Progenitor cell of endocrine pancreas (in vitro differentiated cells): Measurements from ENCODE around the gene LENG9. TPM values are rescaled to one million over a fixed set of nuclear protein-coding genes. Genes with fewer than 3 reads are reported as not detected.
"Not testable (repeated sequence)": the region's sequence is repeated elsewhere in the genome, so short reads cannot be mapped to it uniquely, and the experiment has no call there.

Source experiments
- DNase-seq: peaks from one replicate; pipeline ENCODE4 v3.0.0; 2021; ENCODE audit warnings: low spot score; ENCODE audit not compliant: unreplicated experiment
- H3K27ac Mint-ChIP-seq: 2 replicates; pipeline ENCODE4 v1.8.0; 2021; ENCODE audit warnings: mild to moderate bottlenecking, moderate library complexity, mixed read lengths
- H3K27me3 Mint-ChIP-seq: 2 replicates; pipeline ENCODE4 v1.8.0; 2021; ENCODE audit warnings: mixed read lengths
- H3K36me3 Mint-ChIP-seq: 2 replicates; pipeline ENCODE4 v1.8.0; 2022; ENCODE audit warnings: mixed read lengths; ENCODE audit not compliant: insufficient read depth
- H3K4me1 Mint-ChIP-seq: 2 replicates; pipeline ENCODE4 v1.8.0; 2021; ENCODE audit warnings: low read depth, mixed read lengths
- H3K4me3 Mint-ChIP-seq: 2 replicates; pipeline ENCODE4 v1.8.0; 2021; ENCODE audit warnings: low read depth, mild to moderate bottlenecking, moderate library complexity, mixed read lengths
- H3K9me3 Mint-ChIP-seq: 2 replicates; pipeline ENCODE4 v1.8.0; 2021; ENCODE audit warnings: low read depth, mixed read lengths
- total RNA-seq: library from RNA; stranded (reverse); gene quantifications from 2 replicates; pipeline ENCODE4 v1.2.1, GENCODE V29; 2021
- TF ChIP-seq, protein P1 (sequence below): fragments of 200-600 bp; sonication (generic); IDR thresholded peaks from one replicate; pipeline ENCODE4 v1.5.0; 2021; ENCODE audit warnings: antibody characterized with exemption, mild to moderate bottlenecking; ENCODE audit not compliant: unreplicated experiment

LENG9 gene
- total RNA-seq, 1 donor from 2014 or later = 0.72 TPM

DNA sequence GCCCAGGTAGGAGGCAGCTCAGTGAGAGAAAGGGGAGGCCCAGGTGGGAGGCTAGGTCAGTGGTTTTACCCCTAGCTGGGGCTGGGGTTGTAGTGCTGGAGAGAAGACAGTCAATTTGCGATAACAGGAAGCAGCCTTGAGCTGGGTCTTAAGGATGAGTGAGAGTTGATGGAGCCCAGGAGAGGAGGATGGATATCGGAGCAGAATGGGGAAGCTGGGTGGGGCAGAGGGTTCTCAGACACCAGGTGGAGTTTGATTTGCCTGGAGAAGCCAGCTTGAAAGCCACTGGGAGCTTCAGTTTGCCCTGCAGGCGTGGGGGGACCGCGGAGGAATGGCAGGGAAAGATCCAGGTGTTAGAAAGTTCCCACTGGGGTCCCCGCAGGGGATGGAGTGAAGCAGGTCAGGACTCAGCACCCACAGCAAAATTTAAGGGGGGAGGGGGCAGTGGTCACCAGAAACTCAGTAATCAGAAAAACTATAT lies 10.4 kb upstream of the LENG9 start:
- Mint-ChIP-seq H3K27me3 (peaks cover 53% of the 10 kb centered on the region), H3K4me1 (peaks cover 4% of the 10 kb centered on the region), H3K4me3 (no peak overlapping the region), H3K9me3 (no peaks in the 10 kb centered on the region), H3K27ac (no peak overlapping the region), H3K36me3 (no peaks in the 10 kb centered on the region)
- TF ChIP-seq, protein P1, sequence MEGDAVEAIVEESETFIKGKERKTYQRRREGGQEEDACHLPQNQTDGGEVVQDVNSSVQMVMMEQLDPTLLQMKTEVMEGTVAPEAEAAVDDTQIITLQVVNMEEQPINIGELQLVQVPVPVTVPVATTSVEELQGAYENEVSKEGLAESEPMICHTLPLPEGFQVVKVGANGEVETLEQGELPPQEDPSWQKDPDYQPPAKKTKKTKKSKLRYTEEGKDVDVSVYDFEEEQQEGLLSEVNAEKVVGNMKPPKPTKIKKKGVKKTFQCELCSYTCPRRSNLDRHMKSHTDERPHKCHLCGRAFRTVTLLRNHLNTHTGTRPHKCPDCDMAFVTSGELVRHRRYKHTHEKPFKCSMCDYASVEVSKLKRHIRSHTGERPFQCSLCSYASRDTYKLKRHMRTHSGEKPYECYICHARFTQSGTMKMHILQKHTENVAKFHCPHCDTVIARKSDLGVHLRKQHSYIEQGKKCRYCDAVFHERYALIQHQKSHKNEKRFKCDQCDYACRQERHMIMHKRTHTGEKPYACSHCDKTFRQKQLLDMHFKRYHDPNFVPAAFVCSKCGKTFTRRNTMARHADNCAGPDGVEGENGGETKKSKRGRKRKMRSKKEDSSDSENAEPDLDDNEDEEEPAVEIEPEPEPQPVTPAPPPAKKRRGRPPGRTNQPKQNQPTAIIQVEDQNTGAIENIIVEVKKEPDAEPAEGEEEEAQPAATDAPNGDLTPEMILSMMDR = no peak
- DNase-seq = no peak

GRCh38 chr19:54473071-54473891 lies 9.7 kb upstream of the LENG9 start, which contains the start of gene CDC42EP5:
TSS of gene CDC42EP5 (minus strand) at chr19:54473296. CDS start at chr19:54465547, 7,749 bp downstream.
- DNase-seq = no peak
- Mint-ChIP-seq H3K36me3 (no peaks in the 10 kb centered on the region), H3K4me1 (peaks cover 4% of the 10 kb centered on the region), H3K27ac (no peak within 1 kb of the TSS), H3K9me3 (no peaks in the 10 kb centered on the region), H3K4me3 (peak within 1 kb of the TSS; percentile 32), H3K27me3 (peaks cover 55% of the 10 kb centered on the region)
- TF ChIP-seq, protein P1 = no peak

DNA sequence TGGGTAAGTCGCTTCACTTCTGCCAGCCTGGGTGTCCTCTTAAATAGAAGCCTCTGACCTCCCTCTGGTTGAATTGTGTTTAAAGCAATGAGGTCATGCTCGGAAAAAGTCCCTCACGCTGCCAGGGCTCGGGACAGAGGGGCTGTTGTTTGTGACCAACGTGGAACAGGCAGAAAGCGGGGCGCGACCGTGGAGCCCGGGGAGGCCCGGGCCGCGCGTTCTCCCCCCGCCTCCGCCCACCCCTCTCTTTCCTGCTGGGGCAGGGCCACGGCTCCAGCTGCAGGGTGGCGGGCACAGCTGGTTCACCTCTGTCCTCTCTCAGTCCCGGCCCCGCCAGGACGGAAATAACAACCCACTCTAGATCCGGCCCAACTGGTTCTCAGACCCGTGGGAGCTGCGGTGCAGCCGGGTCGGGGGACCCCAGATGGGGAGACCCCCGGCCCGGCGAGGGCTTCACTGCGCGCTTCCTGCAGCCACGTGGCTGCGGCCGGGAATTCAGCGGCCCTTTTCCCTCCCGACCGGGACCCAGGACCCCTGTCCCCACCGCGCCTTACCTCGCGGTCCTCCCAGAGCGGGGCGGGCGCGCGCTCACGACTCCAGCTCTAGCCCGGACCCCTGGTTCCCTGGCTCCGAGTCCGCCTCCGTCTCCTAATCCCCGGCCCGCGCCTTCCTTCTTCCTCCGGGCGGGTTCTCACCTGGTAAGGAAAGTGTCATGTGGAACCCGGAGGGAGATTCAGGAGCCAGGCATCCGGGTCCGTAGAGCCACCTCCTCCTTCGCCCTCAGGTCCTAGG lies 7.6 kb upstream of the LENG9 start:
- DNase-seq = no peak
- no peak overlapping the region for H3K27ac Mint-ChIP-seq
- H3K4me1 Mint-ChIP-seq = peaks cover 4% of the 10 kb centered on the region
- no peaks in the 10 kb centered on the region for H3K9me3 Mint-ChIP-seq
- TF ChIP-seq, protein P1 = no peak
- no peaks in the 10 kb centered on the region for H3K36me3 Mint-ChIP-seq
- H3K27me3 Mint-ChIP-seq = peaks cover 55% of the 10 kb centered on the region
- no peak overlapping the region for H3K4me3 Mint-ChIP-seq

- Mint-ChIP-seq H3K27me3 (peaks cover 61% of the 10 kb centered on the region), H3K9me3 (no peaks in the 10 kb centered on the region), H3K36me3 (no peaks in the 10 kb centered on the region), H3K4me3 (peak overlapping the region; percentile 19), H3K4me1 (peaks cover 4% of the 10 kb centered on the region), H3K27ac (peak overlapping the region; percentile 76)
- TF ChIP-seq, protein P1 = no peak
- DNase-seq = no peak
Measured at GRCh38 chr19:54470276-54470887, 6.8 kb upstream of the LENG9 start.

DNA sequence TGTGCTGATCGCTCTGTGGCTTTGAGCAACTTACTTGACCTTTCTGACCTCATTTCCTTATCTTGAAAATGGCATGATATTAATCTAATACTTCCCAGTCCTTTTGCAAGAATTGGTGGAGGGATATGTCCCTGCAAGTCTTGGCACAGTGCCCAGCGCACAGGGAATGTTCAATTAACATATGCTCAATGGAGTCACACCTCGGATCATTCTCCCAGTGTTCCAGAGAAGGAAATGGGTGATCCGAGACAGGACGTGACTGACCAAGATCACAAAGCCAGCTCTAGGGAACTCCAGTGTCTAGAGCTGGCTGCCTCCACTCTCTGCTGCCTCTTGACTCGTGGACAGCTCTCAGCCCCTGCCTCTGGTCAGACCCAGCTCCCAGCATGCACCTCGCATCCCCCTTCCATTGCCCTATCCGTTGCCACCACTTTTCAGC lies 5.9 kb upstream of the LENG9 start:
- Mint-ChIP-seq H3K4me3 (no peak overlapping the region), H3K4me1 (peaks cover 4% of the 10 kb centered on the region), H3K36me3 (no peaks in the 10 kb centered on the region), H3K27me3 (peaks cover 56% of the 10 kb centered on the region), H3K9me3 (no peaks in the 10 kb centered on the region), H3K27ac (no peak overlapping the region)
- no peak for DNase-seq
- TF ChIP-seq, protein P1 = no peak

DNA sequence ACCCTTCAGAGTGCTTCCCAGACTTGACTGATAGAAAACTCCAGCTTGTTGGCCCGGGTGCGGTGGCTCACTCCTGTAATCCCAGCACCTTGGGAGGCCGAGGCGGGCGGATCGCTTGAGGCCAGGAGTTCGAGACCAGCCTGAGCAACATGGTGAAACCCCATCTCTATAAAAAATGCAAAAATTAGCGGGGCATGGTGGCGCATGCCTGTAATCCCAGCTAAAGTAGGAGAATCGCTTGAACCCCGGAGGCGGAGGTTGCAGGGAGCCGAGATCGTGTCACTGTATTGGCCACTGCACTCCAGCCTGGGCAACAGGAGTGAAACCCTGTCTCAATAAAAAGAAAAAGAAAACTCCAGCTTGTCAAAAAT lies 2.5 kb upstream of the LENG9 start:
- peaks cover 51% of the 10 kb centered on the region for H3K27me3 Mint-ChIP-seq
- not testable (repeated sequence) for H3K4me1 Mint-ChIP-seq, DNase-seq, H3K36me3 Mint-ChIP-seq, H3K9me3 Mint-ChIP-seq, H3K27ac Mint-ChIP-seq, H3K4me3 Mint-ChIP-seq
